ACC112 (cell line): ENCODE results near the gene LRFN2.

ENCODE experiments used
- H2AFZ ChIP-seq: fragments of 200-600 bp; sonication (generic); one replicate; pipeline ENCODE4 v1.6.0; 2017; ENCODE audit warnings: antibody characterized with exemption, low read length; ENCODE audit not compliant: unreplicated experiment
- H3K27ac ChIP-seq: fragments of 200-600 bp; sonication (generic); 2 replicates; pipeline ENCODE4 v1.5.1; 2014; ENCODE audit warnings: low read depth, mild to moderate bottlenecking, antibody characterized with exemption, low read length, moderate library complexity
- H3K27me3 ChIP-seq: fragments of 200-600 bp; sonication (generic); 2 replicates; pipeline ENCODE4 v1.6.1; 2014; ENCODE audit warnings: mild to moderate bottlenecking, antibody characterized with exemption, low read length, moderate library complexity, mixed read lengths; ENCODE audit not compliant: insufficient read depth
- H3K36me3 ChIP-seq: fragments of 200-600 bp; sonication (generic); 2 replicates; pipeline ENCODE4 v1.6.1; 2016; ENCODE audit warnings: mild to moderate bottlenecking, antibody characterized with exemption, low read length, moderate library complexity, mixed read lengths; ENCODE audit not compliant: insufficient read depth
- H3K4me1 ChIP-seq: fragments of 200-600 bp; sonication (generic); one replicate; pipeline ENCODE4 v1.6.1; 2016; ENCODE audit warnings: low read length, mixed read lengths; ENCODE audit not compliant: insufficient read depth, unreplicated experiment, control insufficient read depth
- H3K4me3 ChIP-seq: fragments of 200-600 bp; sonication (generic); 2 replicates; pipeline ENCODE4 v1.5.1; 2014; ENCODE audit warnings: mild to moderate bottlenecking, low read depth, low read length
- H3K79me2 ChIP-seq: fragments of 200-600 bp; sonication (generic); one replicate; pipeline ENCODE4 v1.6.0; 2016; ENCODE audit warnings: low read length; ENCODE audit not compliant: control insufficient read depth, unreplicated experiment, insufficient read depth

The LRFN2 gene

GRCh38 chr6:40399888-40400457, 187.2 kb downstream of the LRFN2 start:
- Histone ChIP-seq H3K79me2 (no peaks in the 10 kb centered on the region), H3K27me3 (no peaks in the 10 kb centered on the region), H3K36me3 (no peaks in the 10 kb centered on the region), H3K4me3 (no peak overlapping the region), H3K27ac (no peak overlapping the region), H3K4me1 (no peaks in the 10 kb centered on the region), H2AFZ (no peak overlapping the region)

GRCh38 chr6:40398810-40399477, 188.2 kb downstream of the LRFN2 start:
- Histone ChIP-seq H3K27ac (no peak overlapping the region), H3K36me3 (no peaks in the 10 kb centered on the region), H3K4me1 (no peaks in the 10 kb centered on the region), H2AFZ (no peak overlapping the region), H3K79me2 (no peaks in the 10 kb centered on the region), H3K27me3 (no peaks in the 10 kb centered on the region), H3K4me3 (no peak overlapping the region)

GRCh38 chr6:40398034-40398691, 189.0 kb downstream of the LRFN2 start:
- Histone ChIP-seq H3K4me3 (no peak overlapping the region), H3K27ac (no peak overlapping the region), H3K4me1 (no peaks in the 10 kb centered on the region), H3K27me3 (no peaks in the 10 kb centered on the region), H3K79me2 (no peaks in the 10 kb centered on the region), H2AFZ (no peak overlapping the region), H3K36me3 (no peaks in the 10 kb centered on the region)

- Histone ChIP-seq H3K4me3 (no peak overlapping the region), H3K27me3 (no peaks in the 10 kb centered on the region), H3K36me3 (no peaks in the 10 kb centered on the region), H3K79me2 (no peaks in the 10 kb centered on the region), H3K4me1 (no peaks in the 10 kb centered on the region), H2AFZ (no peak overlapping the region), H3K27ac (no peak overlapping the region)
Observed at GRCh38 chr6:40397287-40398033, 189.7 kb downstream of the LRFN2 start.

- H2AFZ ChIP-seq: no peak overlapping the region
- H3K79me2 ChIP-seq: no peaks in the 10 kb centered on the region
- H3K36me3 ChIP-seq: no peaks in the 10 kb centered on the region
- H3K27me3 ChIP-seq: no peaks in the 10 kb centered on the region
- H3K4me3 ChIP-seq: no peak overlapping the region
- no peak overlapping the region for H3K27ac ChIP-seq
- no peaks in the 10 kb centered on the region for H3K4me1 ChIP-seq
Observed at GRCh38 chr6:40395698-40396076, 191.5 kb downstream of the LRFN2 start.

GRCh38 chr6:40395066-40395697, 192.0 kb downstream of the LRFN2 start:
- no peaks in the 10 kb centered on the region for H3K4me1 ChIP-seq
- no peaks in the 10 kb centered on the region for H3K79me2 ChIP-seq
- H3K27me3 ChIP-seq: no peaks in the 10 kb centered on the region
- H3K4me3 ChIP-seq: no peak overlapping the region
- no peak overlapping the region for H3K27ac ChIP-seq
- no peak overlapping the region for H2AFZ ChIP-seq
- H3K36me3 ChIP-seq: no peaks in the 10 kb centered on the region

GRCh38 chr6:40394381-40394780, 192.8 kb downstream of the LRFN2 start:
- Histone ChIP-seq H3K4me1 (no peaks in the 10 kb centered on the region), H3K36me3 (no peaks in the 10 kb centered on the region), H3K27ac (no peak overlapping the region), H3K79me2 (no peaks in the 10 kb centered on the region), H3K4me3 (no peak overlapping the region), H2AFZ (no peak overlapping the region), H3K27me3 (no peaks in the 10 kb centered on the region)

- Histone ChIP-seq H3K27me3 (no peaks in the 10 kb centered on the region), H3K36me3 (no peaks in the 10 kb centered on the region), H3K27ac (no peak overlapping the region), H3K4me1 (no peaks in the 10 kb centered on the region), H2AFZ (no peak overlapping the region), H3K4me3 (no peak overlapping the region), H3K79me2 (no peaks in the 10 kb centered on the region)
Observed at GRCh38 chr6:40393641-40394040, 193.5 kb downstream of the LRFN2 start.

GRCh38 chr6:40392589-40392988, 194.6 kb downstream of the LRFN2 start:
- no peaks in the 10 kb centered on the region for H3K36me3 ChIP-seq
- H3K27ac ChIP-seq: no peak overlapping the region
- no peak overlapping the region for H2AFZ ChIP-seq
- H3K4me3 ChIP-seq: no peak overlapping the region
- no peaks in the 10 kb centered on the region for H3K79me2 ChIP-seq
- no peaks in the 10 kb centered on the region for H3K27me3 ChIP-seq
- no peaks in the 10 kb centered on the region for H3K4me1 ChIP-seq

- no peak overlapping the region for H2AFZ ChIP-seq
- H3K36me3 ChIP-seq: no peaks in the 10 kb centered on the region
- no peaks in the 10 kb centered on the region for H3K27me3 ChIP-seq
- no peak overlapping the region for H3K4me3 ChIP-seq
- H3K27ac ChIP-seq: no peak overlapping the region
- no peaks in the 10 kb centered on the region for H3K4me1 ChIP-seq
- H3K79me2 ChIP-seq: no peaks in the 10 kb centered on the region
Observed at GRCh38 chr6:40391851-40392517, 195.2 kb downstream of the LRFN2 start.
